ENCODE data around the gene ISG15. TPM values are rescaled to one million over a fixed set of nuclear protein-coding genes. Genes with fewer than 3 reads are reported as not detected.
"Not testable (repeated sequence)": the region's sequence is repeated elsewhere in the genome, so short reads cannot be mapped to it uniquely, and the experiment has no call there.

The ISG15 gene
- total RNA-seq, 2 experiments from 2014 or later: 385 to 413 TPM

GRCh38 chr1:988061-988460 lies 25.2 kb upstream of the ISG15 start:
- H3K4me3 Mint-ChIP-seq; DNase-seq; ATAC-seq; H3K36me3 Mint-ChIP-seq (ENCODE audit: low read depth); H3K27ac Mint-ChIP-seq; H3K9me3 Mint-ChIP-seq (ENCODE audit: insufficient read depth); POLR2A ChIA-PET: not testable (repeated sequence)
- H3K27me3 Mint-ChIP-seq (ENCODE audit: low read depth): peaks cover 40% of the 10 kb centered on the region
- H3K4me1 Mint-ChIP-seq (ENCODE audit: low read depth): peaks cover 13% of the 10 kb centered on the region
- CTCF ChIA-PET: interaction anchor here (2.0 kb wide), 1 partner anchor 12 kb away, joined by 5 read pairs; no protein-coding TSS in a partner anchor

DNA sequence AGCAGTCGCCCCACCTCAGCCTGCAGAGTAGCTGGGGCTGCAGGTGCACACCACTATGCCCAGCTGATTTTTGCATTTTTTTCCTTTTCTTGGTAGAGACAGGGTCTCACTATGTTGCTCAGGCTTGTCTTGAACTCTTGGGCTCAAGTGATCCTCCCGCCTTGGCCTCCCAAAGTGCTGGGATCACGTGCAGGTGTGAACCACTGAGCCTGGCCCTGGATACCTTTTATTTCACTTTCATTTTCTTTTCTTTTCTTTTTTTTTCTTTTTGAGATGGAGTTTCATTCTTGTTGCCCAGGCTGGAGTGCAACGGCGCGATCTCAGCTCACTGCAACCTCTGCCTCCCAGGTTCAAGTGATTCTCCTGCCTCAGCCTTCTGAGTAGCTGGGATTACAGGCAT lies 22.0 kb upstream of the ISG15 start:
- H3K4me3 Mint-ChIP-seq; H3K27ac Mint-ChIP-seq; H3K9me3 Mint-ChIP-seq (ENCODE audit: insufficient read depth); ATAC-seq; DNase-seq; H3K36me3 Mint-ChIP-seq (ENCODE audit: low read depth); POLR2A ChIA-PET: not testable (repeated sequence)
- H3K4me1 Mint-ChIP-seq (ENCODE audit: low read depth): peaks cover 17% of the 10 kb centered on the region
- CTCF ChIA-PET: interaction anchor here (1.0 to 4.7 kb wide), 4 partner anchors 7 to 72 kb away, joined by 3 to 37 read pairs (median 14); no protein-coding TSS in a partner anchor
- H3K27me3 Mint-ChIP-seq (ENCODE audit: low read depth): peaks cover 46% of the 10 kb centered on the region

- Mint-ChIP-seq H3K27me3 (ENCODE audit: low read depth) (peaks cover 42% of the 10 kb centered on the region), H3K4me3 (no peak overlapping the region), H3K4me1 (ENCODE audit: low read depth) (peaks cover 17% of the 10 kb centered on the region), H3K36me3 (ENCODE audit: low read depth) (peaks cover 4% of the 10 kb centered on the region), H3K27ac (no peak overlapping the region), H3K9me3 (ENCODE audit: insufficient read depth) (peaks cover 8% of the 10 kb centered on the region)
- CTCF ChIA-PET: interaction anchor here (0.8 to 4.7 kb wide), 5 partner anchors 8 to 71 kb away, joined by 3 to 37 read pairs (median 11); no protein-coding TSS in a partner anchor
- ATAC-seq (no peak), DNase-seq (no peak)
- POLR2A ChIA-PET: no interaction called here
Measured at GRCh38 chr1:991895-992294, 21.4 kb upstream of the ISG15 start.

DNA sequence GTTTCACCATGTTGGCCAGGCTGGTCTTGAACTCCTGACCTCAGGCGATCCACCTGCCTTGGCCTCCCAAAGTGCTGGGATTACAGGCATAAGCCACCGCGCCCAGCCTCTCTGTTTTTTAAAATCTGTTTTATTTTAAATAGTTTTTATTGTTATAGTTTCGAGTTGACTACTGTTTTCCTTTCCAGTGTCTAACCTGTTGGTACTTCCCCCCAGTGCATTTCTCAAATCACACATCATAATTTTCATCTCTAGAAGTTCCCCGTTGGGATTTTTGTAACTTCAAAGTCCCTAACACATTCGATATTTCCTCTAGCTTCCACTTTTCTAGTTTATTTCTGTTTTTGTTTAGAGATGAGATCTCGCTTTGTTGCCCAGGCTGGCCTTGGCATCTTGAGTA lies 20.9 kb upstream of the ISG15 start:
- Mint-ChIP-seq H3K9me3 (ENCODE audit: insufficient read depth) (peaks cover 8% of the 10 kb centered on the region), H3K4me1 (ENCODE audit: low read depth) (peaks cover 20% of the 10 kb centered on the region), H3K27me3 (ENCODE audit: low read depth) (peaks cover 46% of the 10 kb centered on the region), H3K4me3 (no peak overlapping the region), H3K27ac (no peak overlapping the region), H3K36me3 (ENCODE audit: low read depth) (peaks cover 4% of the 10 kb centered on the region)
- DNase-seq (no peak), ATAC-seq (no peak)
- ChIA-PET POLR2A (no interaction called here), CTCF (interaction anchor here (0.8 to 4.7 kb wide), 5 partner anchors 8 to 71 kb away, joined by 3 to 37 read pairs (median 11); no protein-coding TSS in a partner anchor)

- H3K9me3 Mint-ChIP-seq (ENCODE audit: insufficient read depth): peaks cover 8% of the 10 kb centered on the region
- no peak for ATAC-seq
- no peak overlapping the region for H3K4me3 Mint-ChIP-seq
- H3K36me3 Mint-ChIP-seq (ENCODE audit: low read depth): peaks cover 4% of the 10 kb centered on the region
- CTCF ChIA-PET: interaction anchor here (0.8 to 4.7 kb wide), 5 partner anchors 9 to 70 kb away, joined by 3 to 37 read pairs (median 11); partner anchors contain the start of gene ISG15
- DNase-seq: no peak
- peaks cover 44% of the 10 kb centered on the region for H3K27me3 Mint-ChIP-seq (ENCODE audit: low read depth)
- no peak overlapping the region for H3K27ac Mint-ChIP-seq
- POLR2A ChIA-PET: no interaction called here
- H3K4me1 Mint-ChIP-seq (ENCODE audit: low read depth): peaks cover 22% of the 10 kb centered on the region
Measured at GRCh38 chr1:993379-993995, 19.8 kb upstream of the ISG15 start.

DNA sequence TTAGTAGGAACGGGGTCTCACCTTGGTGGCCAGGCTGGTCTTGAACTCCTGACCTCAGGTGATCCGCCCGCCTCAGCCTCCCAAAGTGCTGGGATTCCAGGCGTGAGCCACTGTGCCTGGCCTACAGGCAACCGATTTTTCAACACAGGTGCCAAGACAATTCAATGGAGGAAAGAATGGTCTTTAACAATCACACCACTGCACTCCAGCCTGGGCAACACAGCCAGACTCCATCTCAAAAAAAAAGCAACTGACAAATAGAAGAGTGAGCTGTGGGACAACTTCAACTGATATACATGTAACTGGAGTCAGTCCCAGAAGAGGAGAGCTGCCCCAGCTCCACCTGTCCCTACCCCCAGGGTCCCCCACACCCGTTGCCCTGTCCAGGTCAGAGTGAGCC lies 18.8 kb upstream of the ISG15 start:
- peaks cover 24% of the 10 kb centered on the region for H3K4me1 Mint-ChIP-seq (ENCODE audit: low read depth)
- H3K27me3 Mint-ChIP-seq (ENCODE audit: low read depth): peaks cover 35% of the 10 kb centered on the region
- ChIA-PET CTCF (interaction anchor here (0.6 to 4.7 kb wide), 4 partner anchors 10 to 476 kb away, joined by 3 to 37 read pairs (median 4); partner anchors contain the start of gene ISG15), POLR2A (interaction anchor here (1.1 to 1.2 kb wide), 2 partner anchors 19 to 24 kb away, joined by 3 to 8 read pairs; partner anchors contain the start of gene ISG15)
- not testable (repeated sequence) for H3K9me3 Mint-ChIP-seq (ENCODE audit: insufficient read depth); H3K36me3 Mint-ChIP-seq (ENCODE audit: low read depth); DNase-seq; ATAC-seq; H3K4me3 Mint-ChIP-seq; H3K27ac Mint-ChIP-seq

DNA sequence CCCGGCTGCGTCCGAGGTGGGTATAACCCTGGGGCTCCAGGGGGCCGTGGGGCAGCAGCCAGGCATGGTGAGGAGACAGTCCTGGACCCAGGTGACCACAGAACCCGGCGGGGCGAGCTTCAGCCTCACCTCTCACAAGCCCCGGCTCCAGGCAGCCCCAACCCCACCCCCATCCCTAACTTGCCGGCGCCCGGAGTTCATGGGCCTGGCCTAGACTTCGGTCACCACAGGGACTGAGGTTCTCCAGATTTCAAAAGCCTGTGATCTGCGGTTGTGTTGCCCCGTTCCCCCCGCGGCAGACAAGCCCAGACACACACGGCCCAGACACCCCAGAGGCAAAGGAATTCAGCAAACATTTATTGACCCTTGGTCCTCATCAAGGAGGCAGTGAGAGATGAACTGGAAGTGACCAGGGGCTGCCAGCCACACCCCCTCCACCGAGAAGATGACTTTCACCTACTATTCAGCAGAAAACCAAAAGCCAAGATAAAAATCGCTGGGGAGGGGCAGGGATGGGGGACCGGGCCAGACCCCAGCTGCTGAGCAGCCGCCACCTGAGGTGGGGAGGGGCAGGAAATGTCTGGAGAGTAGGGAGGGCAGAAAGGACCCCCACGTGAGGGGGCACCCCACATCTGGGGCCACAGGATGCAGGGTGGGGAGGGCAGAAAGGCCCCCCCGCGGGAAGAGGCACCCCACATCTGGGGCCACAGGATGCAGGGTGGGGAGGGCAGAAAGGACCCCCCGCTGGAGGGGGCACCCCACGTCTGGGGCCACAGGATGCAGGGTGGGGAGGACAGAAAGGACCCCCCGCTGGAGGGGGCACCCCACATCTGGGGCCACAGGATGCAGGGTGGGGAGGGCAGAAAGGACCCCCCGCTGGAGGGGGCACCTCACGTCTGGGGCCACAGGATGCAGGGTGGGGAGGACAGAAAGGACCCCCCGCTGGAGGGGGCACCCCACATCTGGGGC lies 17.3 kb upstream of the ISG15 start:
- peaks cover 29% of the 10 kb centered on the region for H3K4me1 Mint-ChIP-seq (ENCODE audit: low read depth)
- H3K4me3 Mint-ChIP-seq: no peak overlapping the region
- H3K36me3 Mint-ChIP-seq (ENCODE audit: low read depth): peaks cover 4% of the 10 kb centered on the region
- ChIA-PET CTCF (interaction anchor here (4.7 kb wide), 1 partner anchor 12 kb away, joined by 37 read pairs; no protein-coding TSS in a partner anchor), POLR2A (interaction anchor here (1.0 to 1.2 kb wide), 3 partner anchors 17 to 23 kb away, joined by 3 to 8 read pairs (median 3); partner anchors contain the start of gene ISG15)
- DNase-seq: no peak
- peaks cover 35% of the 10 kb centered on the region for H3K27me3 Mint-ChIP-seq (ENCODE audit: low read depth)
- H3K27ac Mint-ChIP-seq: peak overlapping the region; percentile 44
- ATAC-seq: no peak
- H3K9me3 Mint-ChIP-seq (ENCODE audit: insufficient read depth): peaks cover 8% of the 10 kb centered on the region

DNA sequence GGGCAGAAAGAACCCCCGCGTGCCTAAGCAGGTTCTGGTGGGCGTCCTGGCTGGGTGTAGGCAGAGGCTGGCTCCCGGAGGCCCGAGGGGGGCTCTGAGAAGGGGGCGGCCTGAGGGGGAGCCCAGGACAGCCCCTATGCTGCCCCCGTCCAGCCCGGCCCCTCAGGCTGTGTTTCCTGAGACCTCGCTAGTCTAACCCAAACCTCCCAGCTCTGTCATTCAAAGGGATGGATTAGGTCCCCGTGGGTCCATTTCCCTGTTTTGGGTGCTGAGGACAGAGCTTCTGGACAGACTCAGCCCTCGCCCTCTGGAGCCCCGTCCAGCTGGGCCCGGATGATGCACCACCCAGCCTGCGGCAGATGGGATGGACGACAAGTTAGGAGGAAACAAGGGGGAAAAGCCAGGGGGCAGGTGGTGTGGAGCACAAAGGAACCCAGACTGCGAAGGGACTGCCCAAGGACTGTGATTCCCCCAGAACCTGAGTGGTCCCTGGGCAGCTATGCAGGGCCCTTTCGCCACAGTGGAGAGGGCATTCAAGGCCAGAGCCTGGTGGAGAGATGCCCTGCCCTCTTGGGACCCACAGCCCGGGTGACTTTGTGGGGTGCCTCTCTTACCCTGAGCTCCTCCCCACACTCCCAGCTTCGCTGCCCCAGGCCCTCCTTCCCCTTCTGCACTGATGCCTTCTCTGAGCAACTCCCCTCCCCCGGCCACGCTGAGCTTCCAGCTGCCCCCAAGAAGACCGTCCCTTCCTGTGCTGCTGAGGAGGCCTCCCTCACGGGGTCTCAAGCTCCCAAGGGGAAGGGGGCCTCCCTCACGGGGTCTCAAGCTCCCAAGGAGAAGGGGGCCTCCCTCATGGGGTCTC lies 16.2 kb upstream of the ISG15 start:
- peaks cover 20% of the 10 kb centered on the region for H3K4me1 Mint-ChIP-seq (ENCODE audit: low read depth)
- CTCF ChIA-PET: interaction anchor here (0.8 to 3.6 kb wide), 2 partner anchors 13 to 67 kb away, joined by 3 to 14 read pairs; no protein-coding TSS in a partner anchor

GRCh38 chr1:997713-997992 lies 15.6 kb upstream of the ISG15 start:
- peaks cover 17% of the 10 kb centered on the region for H3K4me1 Mint-ChIP-seq (ENCODE audit: low read depth)
- no peak overlapping the region for H3K4me3 Mint-ChIP-seq
- ChIA-PET CTCF (interaction anchor here (0.8 to 3.6 kb wide), 2 partner anchors 14 to 66 kb away, joined by 3 to 14 read pairs; no protein-coding TSS in a partner anchor), POLR2A (interaction anchor here (0.9 kb wide), 1 partner anchor 16 kb away, joined by 3 read pairs; the partner anchor contains the start of gene ISG15)
- H3K9me3 Mint-ChIP-seq (ENCODE audit: insufficient read depth): peaks cover 1% of the 10 kb centered on the region
- H3K27me3 Mint-ChIP-seq (ENCODE audit: low read depth): peaks cover 33% of the 10 kb centered on the region
- ATAC-seq (no peak), DNase-seq (no peak)
- H3K36me3 Mint-ChIP-seq (ENCODE audit: low read depth): peaks cover under 1% of the 10 kb centered on the region
- no peak overlapping the region for H3K27ac Mint-ChIP-seq

More for the DNA sequence above, 16.2 kb upstream of the ISG15 start:
- POLR2A ChIA-PET: interaction anchor here (1.0 kb wide), 1 partner anchor 16 kb away, joined by 3 read pairs; the partner anchor contains the start of gene ISG15
- Mint-ChIP-seq H3K9me3 (ENCODE audit: insufficient read depth) (peaks cover 5% of the 10 kb centered on the region), H3K4me3 (no peak overlapping the region), H3K27me3 (ENCODE audit: low read depth) (peaks cover 35% of the 10 kb centered on the region), H3K27ac (no peak overlapping the region), H3K36me3 (ENCODE audit: low read depth) (peaks cover 4% of the 10 kb centered on the region)
- DNase-seq (no peak), ATAC-seq (no peak)

GRCh38 chr1:997993-998744 lies 15.1 kb upstream of the ISG15 start:
- ATAC-seq: no peak
- no peak for DNase-seq
- Mint-ChIP-seq H3K4me3 (no peak overlapping the region), H3K36me3 (ENCODE audit: low read depth) (no peaks in the 10 kb centered on the region), H3K9me3 (ENCODE audit: insufficient read depth) (no peaks in the 10 kb centered on the region), H3K4me1 (ENCODE audit: low read depth) (peaks cover 18% of the 10 kb centered on the region), H3K27me3 (ENCODE audit: low read depth) (peaks cover 34% of the 10 kb centered on the region), H3K27ac (no peak overlapping the region)
- CTCF ChIA-PET: interaction anchor here (3.6 kb wide), 1 partner anchor 14 kb away, joined by 14 read pairs; no protein-coding TSS in a partner anchor
- POLR2A ChIA-PET: interaction anchor here (0.9 kb wide), 1 partner anchor 16 kb away, joined by 3 read pairs; the partner anchor contains the start of gene ISG15
